Measurements from ENCODE around the gene SLC35B2.

SLC35B2 gene

GRCh38 chr6:44258921-44259320 lies 1.6 kb upstream of the SLC35B2 start:
- no peaks in the 10 kb centered on the region for H3K4me1 ChIP-seq (ENCODE audit: control insufficient read depth, insufficient read depth, low read length)
- peaks cover 0 to 51% of the 10 kb centered on the region in 2 experiments; a peak in 1 of 3 replicates for H3K36me3 ChIP-seq (ENCODE audit: control insufficient read depth in 2 of 2, insufficient read depth in 1 of 2, low read length in 2 of 2)
- POLR2A ChIA-PET: no interaction called here
- no peak overlapping the region for H3K4me3 ChIP-seq (ENCODE audit: low read depth, low read length)
- CTCF ChIA-PET: interaction anchor here (0.6 to 1.0 kb wide), 2 partner anchors 56 to 61 kb away, joined by 3 read pairs; no protein-coding TSS in a partner anchor
- no peak overlapping the region for H3K27ac ChIP-seq (ENCODE audit: extremely low read depth, low read depth, low read length)
- no peaks in the 10 kb centered on the region for H3K9me3 ChIP-seq (ENCODE audit: control insufficient read depth, insufficient read depth, low read depth, low read length)
- TF ChIP-seq PRDM6 (tag by site-specific recombination; IDR thresholded peaks at IDR 0.05) (no peak), REST (tag by site-specific recombination; IDR thresholded peaks at IDR 0.05) (no peak)

GRCh38 chr6:44258325-44258863 lies 1.1 kb upstream of the SLC35B2 start:
- POLR2A ChIA-PET: interaction anchor here (0.6 kb wide), 1 partner anchor 12 kb away, joined by 3 read pairs; the partner anchor contains the start of gene HSP90AB1
- H3K9me3 ChIP-seq (ENCODE audit: control insufficient read depth, insufficient read depth, low read depth, low read length): no peaks in the 10 kb centered on the region
- peaks cover 0 to 56% of the 10 kb centered on the region in 2 experiments; a peak in 2 of 3 replicates for H3K36me3 ChIP-seq (ENCODE audit: control insufficient read depth in 2 of 2, insufficient read depth in 1 of 2, low read length in 2 of 2)
- CTCF ChIA-PET: interaction anchor here (0.6 to 1.0 kb wide), 4 partner anchors 40 to 925 kb away, joined by 3 to 5 read pairs (median 4); no protein-coding TSS in a partner anchor
- no peak overlapping the region for H3K4me3 ChIP-seq (ENCODE audit: low read depth, low read length)
- no peak overlapping the region for H3K27ac ChIP-seq (ENCODE audit: extremely low read depth, low read depth, low read length)
- TF ChIP-seq MZF1 (tag by site-specific recombination; IDR thresholded peaks at IDR 0.05; ENCODE audit: borderline replicate concordance) (no peak), ZNF843 (tag by site-specific recombination; IDR thresholded peaks at IDR 0.05) (no peak), ZNF132 (tag by site-specific recombination; IDR thresholded peaks at IDR 0.05; ENCODE audit: borderline replicate concordance) (no peak), ELK4 (IDR thresholded peaks at IDR 0.05; ENCODE audit: borderline replicate concordance, low read depth, low read length) (no peak), ZNF366 (tag by site-specific recombination; conservative IDR thresholded peaks at IDR 0.05) (no peak)
- no peaks in the 10 kb centered on the region for H3K4me1 ChIP-seq (ENCODE audit: control insufficient read depth, insufficient read depth, low read length)

GRCh38 chr6:44257753-44258324 lies 511 bp upstream of the SLC35B2 start:
- Histone ChIP-seq H3K9me3 (ENCODE audit: control insufficient read depth, insufficient read depth, low read depth, low read length) (no peaks in the 10 kb centered on the region), H3K27ac (ENCODE audit: extremely low read depth, low read depth, low read length) (peak overlapping the region; percentile 20; the same call in 1 of the 2 replicates), H3K4me3 (ENCODE audit: low read depth, low read length) (peak overlapping the region; percentile 82), H3K4me1 (ENCODE audit: control insufficient read depth, insufficient read depth, low read length) (no peaks in the 10 kb centered on the region), H3K36me3 (ENCODE audit: control insufficient read depth in 2 of 2, insufficient read depth in 1 of 2, low read length in 2 of 2) (peaks cover 0 to 62% of the 10 kb centered on the region in 2 experiments; a peak in 2 of 3 replicates)
- peak; percentile 82 for TF ChIP-seq ZFHX2 (tag by site-specific recombination; conservative IDR thresholded peaks at IDR 0.05)
- TF ChIP-seq ZNF549 (tag by site-specific recombination; IDR thresholded peaks at IDR 0.05): no peak
- no peak for TF ChIP-seq ZNF394 (tag by site-specific recombination; IDR thresholded peaks at IDR 0.05; ENCODE audit: borderline replicate concordance)
- no peak for TF ChIP-seq ZNF169 (tag by site-specific recombination; IDR thresholded peaks at IDR 0.05)
- TF ChIP-seq ZNF777 (tag by site-specific recombination; IDR thresholded peaks at IDR 0.05; ENCODE audit: borderline replicate concordance): 0 out of 2 replicates have a peak, but pooled peaks have one; percentile 17
- TF ChIP-seq ZBTB7A (tag by site-specific recombination; IDR thresholded peaks at IDR 0.05; ENCODE audit: low read depth): 0 out of 2 replicates have a peak, but pooled peaks have one; percentile 36
- TF ChIP-seq ZNF248 (tag by site-specific recombination; IDR thresholded peaks at IDR 0.05): no peak
- TF ChIP-seq EGR2 (tag by site-specific recombination; IDR thresholded peaks at IDR 0.05; ENCODE audit: low read depth): peak; percentile 71
- TF ChIP-seq ZNF354C (tag by site-specific recombination; IDR thresholded peaks at IDR 0.05; ENCODE audit: borderline replicate concordance, low read depth): no peak
- TF ChIP-seq ZNF274 (IDR thresholded peaks at IDR 0.05; ENCODE audit: low read length): no peak
- no peak for TF ChIP-seq ZNF274 (tag by site-specific recombination; IDR thresholded peaks at IDR 0.05; ENCODE audit: borderline replicate concordance)
- no peak for TF ChIP-seq ZNF837 (tag by site-specific recombination; IDR thresholded peaks at IDR 0.05)
- TF ChIP-seq ZNF335 (tag by site-specific recombination; conservative IDR thresholded peaks at IDR 0.05): peak; percentile 45; the same call in 1 of the 2 replicates
- no peak for TF ChIP-seq ZNF513 (tag by site-specific recombination; IDR thresholded peaks at IDR 0.05)
- ChIA-PET CTCF (interaction anchor here (0.6 to 3.2 kb wide), 9 partner anchors 11 to 926 kb away, joined by 3 to 36 read pairs (median 14); partner anchors contain the start of gene HSP90AB1), POLR2A (interaction anchor here (0.6 to 3.7 kb wide), 8 partner anchors 11 to 161 kb away, joined by 3 to 131 read pairs (median 4); partner anchors contain the start of genes HSP90AB1 and SLC29A1)

Measured in HEK293 (cell line).